Measurements from ENCODE around the gene PUSL1.

PUSL1 gene

GRCh38 chr1:1356796-1357401 is 48.5 kb downstream of the PUSL1 start:
- DNase-seq: no peak

GRCh38 chr1:1357871-1358432 is 49.6 kb downstream of the PUSL1 start:
- no peak for DNase-seq

GRCh38 chr1:1358433-1359271 is 50.3 kb downstream of the PUSL1 start, which contains the start of gene MXRA8:
Gene MXRA8, minus strand, starts transcription at chr1:1358555. Its CDS starts 51 bp downstream, at chr1:1358504.
- DNase-seq: no peak

GRCh38 chr1:1359308-1359663 is 50.9 kb downstream of the PUSL1 start:
- DNase-seq: no peak

- DNase-seq: no peak
Observed at GRCh38 chr1:1359664-1360468, 51.5 kb downstream of the PUSL1 start.

- no peak for DNase-seq
Observed at GRCh38 chr1:1360506-1361169, 52.2 kb downstream of the PUSL1 start.

All from NCI-H1930 (cell line).